ENCODE measurements around the gene HSF5. TPM values are rescaled to one million over a fixed set of nuclear protein-coding genes. Genes with fewer than 3 reads are reported as not detected.

HSF5 gene
- total RNA-seq, 1 experiment from 2014 or later, result not detected

- peaks cover 50 to 53% of the 10 kb centered on the region in 2 experiments; a peak in 3 of 4 replicates for H3K36me3 ChIP-seq (ENCODE audit: control insufficient read depth in 1 of 2, insufficient read depth in 2 of 2, low read length in 2 of 2)
- H2AFZ ChIP-seq (ENCODE audit: low read depth, low read length, poor library complexity, severe bottlenecking), result no peak overlapping the region
- no peak overlapping the region for H3K27ac ChIP-seq (ENCODE audit: low read depth, low read length)
- intact Hi-C loops (cut with micrococcal nuclease), result no loop called here
- H4K20me1 ChIP-seq (ENCODE audit: insufficient read depth), result no peaks in the 10 kb centered on the region
- ChIA-PET POLR2A (no interaction called here), CTCF (no interaction called here), RAD21 (ENCODE audit: low non-redundant PET in 1 of 2, low total read pairs in 2 of 2, uncharacterized antibody in 2 of 2, unreplicated experiment in 2 of 2) (no interaction called here)
- no peaks in the 10 kb centered on the region for H3K4me1 ChIP-seq (ENCODE audit: control insufficient read depth in 1 of 2, insufficient read depth in 2 of 2, low read length in 2 of 2)
- H3K27me3 ChIP-seq (ENCODE audit: insufficient read depth, low read length), result no peaks in the 10 kb centered on the region
- H3K79me2 ChIP-seq (ENCODE audit: insufficient read depth, low read length), result no peaks in the 10 kb centered on the region
- H3K9me3 ChIP-seq (ENCODE audit: control insufficient read depth in 1 of 2, insufficient read depth in 1 of 2, low read depth in 1 of 2, low read length in 2 of 2), result no peaks in the 10 kb centered on the region
- no peak for DNase-seq (ENCODE audit: low read depth, low spot score)
- no peak overlapping the region for H3K4me3 ChIP-seq (replicated peaks in 1 of 2; ENCODE audit: low read depth in 1 of 2, low read length in 2 of 2)
- TF ChIP-seq ZBTB33 (IDR thresholded peaks at IDR 0.05; ENCODE audit: extremely low read depth, insufficient replicate concordance, low read length) (no peak), EZH2phosphoT487 (IDR thresholded peaks at IDR 0.05; ENCODE audit: borderline replicate concordance) (no peak), CEBPB (IDR thresholded peaks at IDR 0.05; ENCODE audit: low read depth) (no peak), POLR2AphosphoS5 (IDR thresholded peaks at IDR 0.05; ENCODE audit: low read depth, low read length) (no peak), RAD21 (IDR thresholded peaks at IDR 0.05; ENCODE audit: low read depth) (no peak)
- TF ChIP-seq, protein P1, sequence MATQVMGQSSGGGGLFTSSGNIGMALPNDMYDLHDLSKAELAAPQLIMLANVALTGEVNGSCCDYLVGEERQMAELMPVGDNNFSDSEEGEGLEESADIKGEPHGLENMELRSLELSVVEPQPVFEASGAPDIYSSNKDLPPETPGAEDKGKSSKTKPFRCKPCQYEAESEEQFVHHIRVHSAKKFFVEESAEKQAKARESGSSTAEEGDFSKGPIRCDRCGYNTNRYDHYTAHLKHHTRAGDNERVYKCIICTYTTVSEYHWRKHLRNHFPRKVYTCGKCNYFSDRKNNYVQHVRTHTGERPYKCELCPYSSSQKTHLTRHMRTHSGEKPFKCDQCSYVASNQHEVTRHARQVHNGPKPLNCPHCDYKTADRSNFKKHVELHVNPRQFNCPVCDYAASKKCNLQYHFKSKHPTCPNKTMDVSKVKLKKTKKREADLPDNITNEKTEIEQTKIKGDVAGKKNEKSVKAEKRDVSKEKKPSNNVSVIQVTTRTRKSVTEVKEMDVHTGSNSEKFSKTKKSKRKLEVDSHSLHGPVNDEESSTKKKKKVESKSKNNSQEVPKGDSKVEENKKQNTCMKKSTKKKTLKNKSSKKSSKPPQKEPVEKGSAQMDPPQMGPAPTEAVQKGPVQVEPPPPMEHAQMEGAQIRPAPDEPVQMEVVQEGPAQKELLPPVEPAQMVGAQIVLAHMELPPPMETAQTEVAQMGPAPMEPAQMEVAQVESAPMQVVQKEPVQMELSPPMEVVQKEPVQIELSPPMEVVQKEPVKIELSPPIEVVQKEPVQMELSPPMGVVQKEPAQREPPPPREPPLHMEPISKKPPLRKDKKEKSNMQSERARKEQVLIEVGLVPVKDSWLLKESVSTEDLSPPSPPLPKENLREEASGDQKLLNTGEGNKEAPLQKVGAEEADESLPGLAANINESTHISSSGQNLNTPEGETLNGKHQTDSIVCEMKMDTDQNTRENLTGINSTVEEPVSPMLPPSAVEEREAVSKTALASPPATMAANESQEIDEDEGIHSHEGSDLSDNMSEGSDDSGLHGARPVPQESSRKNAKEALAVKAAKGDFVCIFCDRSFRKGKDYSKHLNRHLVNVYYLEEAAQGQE (IDR thresholded peaks at IDR 0.05; ENCODE audit: low read depth), result no peak
- no peaks in the 10 kb centered on the region for H3K9me2 ChIP-seq (ENCODE audit: insufficient read depth)
- no peak overlapping the region for H3K4me2 ChIP-seq (ENCODE audit: low read length)
- H3K9ac ChIP-seq (ENCODE audit: low read length), result no peak overlapping the region
- BruUV-seq (replicated peaks), result no TSS peak
- no peak for ATAC-seq
These were observed 5.3 kb upstream of the HSF5 start for GRCh38 chr17:58493506-58493905.
